Stimulated activated CD4-positive, alpha-beta T cell treated with anti-CD3 and anti-CD28 coated beads, TNF-alpha, amount 100 ng/mL, for 4 hours (primary cell): Measurements from ENCODE around the gene EPB41L4A.

ENCODE experiments used
- DNase-seq, 3 experiments: peaks; one replicate each; pipeline ENCODE4 v3.0.0-alpha.2; 2020; ENCODE audit warnings: low read depth in 3 of 3

EPB41L4A gene

GRCh38 chr5:112160652-112161391 lies 258.3 kb downstream of the EPB41L4A start:
- peak; percentile 86 to 89 (median 89) for DNase-seq

GRCh38 chr5:112159435-112159834 lies 259.6 kb downstream of the EPB41L4A start:
- no peak for DNase-seq

GRCh38 chr5:112156211-112156610 lies 262.9 kb downstream of the EPB41L4A start:
- DNase-seq, result no peak

GRCh38 chr5:112154940-112155686 lies 264.0 kb downstream of the EPB41L4A start:
- no peak for DNase-seq

DNA sequence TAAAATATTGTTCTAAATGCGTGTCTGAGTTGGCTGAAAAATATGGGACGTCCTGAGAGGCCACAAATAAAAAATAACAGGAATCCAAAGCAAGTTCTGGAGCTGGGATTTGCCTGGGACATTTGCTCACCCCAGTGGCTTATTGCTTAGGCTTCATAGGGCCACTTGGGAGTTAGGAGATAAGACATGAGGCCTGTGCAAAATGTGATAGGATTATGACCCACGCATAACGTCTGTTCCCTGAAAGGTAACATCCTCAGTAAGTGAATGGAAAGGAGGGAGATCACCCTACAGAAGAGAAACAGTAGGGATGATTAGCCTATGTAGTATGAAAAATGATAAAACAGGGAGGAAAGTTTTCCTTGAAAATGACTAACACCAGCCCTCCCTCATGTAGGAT lies 269.4 kb downstream of the EPB41L4A start:
- no peak for DNase-seq

DNA sequence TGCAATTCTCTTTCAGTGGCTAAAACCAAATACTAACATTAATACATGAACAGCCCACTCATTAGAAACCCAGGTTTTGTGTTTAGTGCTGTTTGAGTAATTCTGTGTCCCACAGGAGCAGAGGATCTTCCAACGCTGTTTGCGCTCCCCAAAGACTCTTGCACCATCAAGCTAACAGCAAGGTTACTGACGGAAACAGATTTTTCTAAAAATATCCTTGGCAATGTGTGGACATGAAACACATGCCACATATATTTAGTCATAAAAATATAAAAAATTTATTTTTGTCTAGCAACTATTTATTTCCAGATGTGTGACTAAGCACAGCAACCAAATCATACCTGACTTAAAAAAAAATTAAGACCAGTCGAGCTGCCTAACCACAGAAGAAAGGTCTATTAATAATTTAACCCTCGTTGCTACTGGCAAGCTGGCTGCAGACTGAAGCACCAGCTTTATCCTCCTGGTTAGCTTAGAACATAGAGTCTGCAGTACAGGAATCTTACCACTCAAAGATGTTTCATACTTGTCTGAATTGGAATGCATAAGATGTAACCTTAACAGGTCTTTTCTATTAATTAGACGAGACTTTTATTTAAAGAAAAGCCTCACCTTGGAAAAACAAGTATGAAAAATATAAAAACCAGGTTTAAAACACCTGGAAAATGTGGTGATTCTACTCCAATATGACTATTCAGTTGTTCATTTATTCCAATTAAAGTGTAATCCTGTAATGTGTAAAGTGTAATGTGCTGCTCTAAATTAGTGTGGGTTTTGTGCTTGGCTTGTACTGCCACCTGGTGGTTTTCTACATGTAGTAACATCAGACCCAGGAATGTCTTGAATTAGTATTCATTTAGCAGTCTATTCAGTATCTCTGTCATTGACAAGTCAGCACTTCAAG lies 272.5 kb downstream of the EPB41L4A start:
- peak in 2 of 3 experiments; percentile 28 to 36 for DNase-seq

DNA sequence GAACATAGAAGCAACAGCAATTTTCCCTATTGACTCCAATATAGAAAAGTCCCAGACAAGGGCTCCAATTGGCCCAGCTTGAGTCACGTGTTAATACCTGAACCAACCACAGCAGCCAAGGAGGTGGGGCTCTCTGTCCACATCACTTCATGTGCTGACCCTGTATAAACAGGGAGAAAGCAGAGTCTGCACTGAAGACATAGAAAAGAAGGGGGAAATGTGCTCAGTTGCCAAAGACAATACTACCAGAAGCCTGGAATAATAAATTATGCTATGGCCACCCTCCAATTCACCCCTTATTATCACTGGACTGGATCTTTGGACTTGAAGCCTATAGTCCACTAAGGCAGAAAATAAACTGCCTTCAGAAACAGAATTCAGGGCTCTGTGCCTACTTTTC lies 275.4 kb downstream of the EPB41L4A start:
- DNase-seq, result no peak

DNA sequence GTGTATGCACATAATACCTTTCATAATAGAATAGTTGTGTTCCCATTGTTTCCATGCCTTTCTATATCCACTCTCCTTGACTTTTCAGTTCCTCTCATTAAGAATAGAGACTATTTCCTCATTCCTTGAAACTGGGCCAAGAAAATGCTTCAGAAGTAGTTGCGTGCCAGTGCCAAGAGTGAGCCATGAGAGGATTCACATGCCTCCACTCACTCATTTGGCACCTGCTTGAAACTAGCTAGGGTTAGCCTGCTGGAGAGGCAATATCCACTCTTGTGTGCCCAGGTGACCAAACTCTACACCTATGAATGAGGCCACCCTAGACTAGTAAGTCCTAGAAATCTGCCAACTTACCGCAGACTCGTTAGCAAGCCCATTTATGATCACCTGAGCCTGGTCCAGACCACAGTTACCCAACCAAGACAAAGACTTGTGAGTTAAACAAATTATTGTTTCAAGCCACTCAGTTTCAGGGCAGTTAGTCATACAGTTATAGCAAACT lies 276.3 kb downstream of the EPB41L4A start:
- no peak for DNase-seq

DNA sequence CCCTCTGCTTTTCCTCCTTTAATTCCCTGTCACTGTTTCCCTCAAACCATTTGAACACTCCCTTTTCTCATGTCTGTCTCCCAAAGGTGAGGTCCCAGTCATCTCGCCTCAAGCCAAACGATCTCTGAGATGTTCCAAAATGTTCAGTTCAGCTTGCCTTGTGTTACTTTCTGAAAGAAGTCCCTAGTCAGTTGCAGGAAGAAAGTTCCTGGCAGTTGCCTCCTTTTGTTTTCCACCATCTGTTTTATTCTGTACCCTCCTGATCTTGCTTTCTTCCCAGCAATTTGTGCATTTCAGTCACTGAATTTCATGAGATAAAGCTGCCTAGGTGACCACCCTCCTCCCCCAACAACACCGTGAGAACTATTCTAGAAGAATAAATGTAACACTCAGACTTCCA lies 277.5 kb downstream of the EPB41L4A start:
- no peak for DNase-seq

DNA sequence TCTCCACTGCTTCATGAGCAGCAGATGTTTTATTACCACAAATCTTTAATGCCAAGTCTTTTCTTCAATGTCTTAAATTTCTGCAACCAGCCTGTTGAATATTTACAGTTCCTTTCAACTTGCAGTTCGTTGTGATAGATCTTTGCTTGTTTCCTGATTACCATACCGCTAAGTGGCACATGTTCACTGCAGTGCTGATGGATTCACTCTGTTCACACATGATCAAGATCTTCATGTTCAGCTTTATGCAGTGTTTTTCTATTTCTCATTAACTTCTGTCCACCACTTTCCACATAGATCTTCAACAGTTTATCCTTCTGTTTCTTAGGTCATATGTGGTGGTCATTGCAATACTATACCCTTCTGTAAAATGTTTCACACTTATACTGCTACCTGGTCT lies 280.6 kb downstream of the EPB41L4A start:
- no peak for DNase-seq

DNA sequence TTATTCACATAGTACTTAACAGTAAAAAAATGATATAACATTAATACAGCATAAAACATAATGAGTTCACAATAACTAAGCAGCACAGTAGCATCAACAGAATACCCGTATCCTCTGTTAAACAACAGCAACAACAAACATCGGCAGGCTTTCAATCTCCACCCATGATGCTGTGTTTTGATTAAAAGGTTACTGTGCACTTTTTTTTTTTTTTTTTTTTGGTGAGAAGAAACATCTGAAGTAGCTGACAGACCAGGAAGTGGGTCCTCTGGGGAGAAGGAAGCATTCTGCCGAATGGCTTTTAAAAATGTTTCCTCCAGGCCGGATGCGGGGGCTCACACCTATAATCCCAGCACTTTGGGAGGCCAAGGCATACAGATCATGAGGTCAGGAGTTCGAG lies 282.3 kb downstream of the EPB41L4A start:
- no peak for DNase-seq

GRCh38 chr5:112127861-112128260 lies 291.2 kb downstream of the EPB41L4A start:
- no peak for DNase-seq

GRCh38 chr5:112126982-112127381 lies 292.1 kb downstream of the EPB41L4A start:
- no peak for DNase-seq

- no peak for DNase-seq
Observed at GRCh38 chr5:112125903-112126302, 293.2 kb downstream of the EPB41L4A start.

GRCh38 chr5:112124788-112125187 lies 294.3 kb downstream of the EPB41L4A start:
- DNase-seq, result no peak

DNA sequence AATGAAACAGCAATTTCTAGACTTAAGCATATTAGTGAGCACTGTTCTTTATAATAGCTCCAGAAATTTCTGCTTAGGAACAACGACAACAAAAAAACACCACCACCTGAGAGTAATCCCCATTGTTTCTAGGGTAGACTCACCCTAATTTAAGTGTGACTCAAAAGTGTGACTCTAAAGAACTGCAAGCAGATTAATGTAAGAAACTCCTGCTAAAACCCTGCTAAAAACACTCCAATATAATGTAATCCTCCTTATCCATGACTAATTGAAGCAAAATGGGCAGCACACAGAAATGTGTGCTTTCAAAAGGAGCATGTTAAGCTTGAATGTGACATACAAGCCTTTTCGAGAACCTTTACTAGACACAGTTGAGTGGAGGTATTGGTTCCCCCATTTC lies 296.0 kb downstream of the EPB41L4A start:
- no peak for DNase-seq

- DNase-seq, result no peak
Observed at GRCh38 chr5:112122353-112122752, 296.7 kb downstream of the EPB41L4A start.

GRCh38 chr5:112121258-112121657 lies 297.8 kb downstream of the EPB41L4A start:
- no peak for DNase-seq

GRCh38 chr5:112119969-112120368 lies 299.1 kb downstream of the EPB41L4A start:
- DNase-seq, result no peak

DNA sequence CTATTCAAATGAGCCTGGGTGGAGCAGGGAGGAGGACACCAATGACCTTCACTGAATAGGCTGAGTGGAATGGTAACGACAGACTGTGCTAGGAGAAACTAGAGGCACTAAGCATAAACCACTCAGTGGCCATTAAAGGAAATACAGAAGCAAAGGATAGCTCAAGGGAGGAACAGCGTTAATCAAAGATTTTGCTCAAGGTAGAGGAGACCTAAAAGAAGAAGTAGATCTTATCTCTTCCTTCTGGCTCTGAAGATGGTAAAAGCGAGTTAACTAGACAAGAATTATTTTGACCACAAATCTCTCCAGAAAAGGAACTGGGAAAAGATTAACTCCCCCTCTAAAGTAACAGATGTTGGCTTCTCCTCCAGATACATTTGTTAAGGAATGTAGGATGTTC lies 299.6 kb downstream of the EPB41L4A start:
- DNase-seq, result no peak

- no peak for DNase-seq
Observed at GRCh38 chr5:112117551-112117950, 301.5 kb downstream of the EPB41L4A start.

GRCh38 chr5:112116371-112116770 lies 302.7 kb downstream of the EPB41L4A start:
- no peak for DNase-seq
